NT2/D1 (cell line): Measurements from ENCODE around the gene AKAP13.

Source experiments
- DNase-seq: peaks from one replicate; pipeline ENCODE4 v3.0.0-alpha.2; 2011; ENCODE audit warnings: low read depth, low spot score
- H3K27me3 ChIP-seq: 2 replicates; pipeline ENCODE4 v1.6.0; 2011; ENCODE audit warnings: mild to moderate bottlenecking; ENCODE audit not compliant: insufficient read length, insufficient read depth
- H3K36me3 ChIP-seq: 2 replicates; pipeline ENCODE4 v1.6.1; 2011; ENCODE audit warnings: mild to moderate bottlenecking, low read length, mixed read lengths; ENCODE audit not compliant: insufficient read depth, insufficient read length
- H3K4me1 ChIP-seq: 2 replicates; pipeline ENCODE4 v1.5.1; 2011; ENCODE audit not compliant: insufficient read depth, insufficient read length
- H3K4me3 ChIP-seq: 2 replicates; pipeline ENCODE4 v1.5.1; 2011; ENCODE audit warnings: low read depth; ENCODE audit not compliant: insufficient read length
- H3K9ac ChIP-seq: 2 replicates; pipeline ENCODE4 v1.6.0; 2011; ENCODE audit warnings: low read depth; ENCODE audit not compliant: insufficient read length
- H3K9me3 ChIP-seq: 2 replicates; pipeline ENCODE4 v1.5.1; 2011; ENCODE audit warnings: mild to moderate bottlenecking, low read length; ENCODE audit not compliant: insufficient read depth
- SUZ12 ChIP-seq: IDR thresholded peaks from 2 replicates; pipeline ENCODE4 v1.6.1; 2011; ENCODE audit not compliant: insufficient read length, insufficient read depth; ENCODE audit errors: extremely low read depth
- YY1 ChIP-seq: IDR thresholded peaks from 2 replicates; pipeline ENCODE4 v1.6.1; 2011; ENCODE audit not compliant: insufficient read length, insufficient read depth
- ZNF274 ChIP-seq: IDR thresholded peaks from 2 replicates; pipeline ENCODE4 v1.6.1; 2011; ENCODE audit warnings: mild to moderate bottlenecking, low read depth, low read length

The AKAP13 gene

DNA sequence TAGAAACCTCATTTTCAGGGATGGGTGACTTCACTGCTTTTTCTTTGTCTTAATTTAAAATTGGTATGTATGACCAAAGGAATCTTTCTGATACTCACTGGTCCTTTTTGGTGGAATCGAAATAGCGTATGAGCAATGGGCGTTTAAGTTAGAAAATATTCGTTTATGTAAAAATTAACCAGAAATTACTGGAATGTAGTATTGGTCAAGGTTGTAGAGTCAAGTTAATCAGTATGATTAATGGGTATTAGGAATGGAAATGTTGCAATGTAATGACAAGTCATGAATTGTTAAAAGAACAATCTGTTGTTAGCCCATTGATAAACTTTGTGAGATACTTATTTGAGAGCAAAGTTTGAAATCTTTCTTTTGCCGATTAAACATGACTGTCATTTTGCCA is 36.9 kb downstream of the AKAP13 start:
- Histone ChIP-seq H3K9me3 (no peaks in the 10 kb centered on the region), H3K4me3 (no peak overlapping the region), H3K4me1 (peaks cover 3% of the 10 kb centered on the region), H3K9ac (no peak overlapping the region), H3K27me3 (no peaks in the 10 kb centered on the region), H3K36me3 (no peaks in the 10 kb centered on the region)
- no peak for TF ChIP-seq ZNF274
- TF ChIP-seq SUZ12: no peak
- TF ChIP-seq YY1: no peak
- no peak for DNase-seq

- H3K4me3 ChIP-seq: no peak overlapping the region
- H3K4me1 ChIP-seq: no peaks in the 10 kb centered on the region
- no peaks in the 10 kb centered on the region for H3K9me3 ChIP-seq
- no peak for TF ChIP-seq ZNF274
- no peak for TF ChIP-seq YY1
- TF ChIP-seq SUZ12: no peak
- no peak overlapping the region for H3K9ac ChIP-seq
- DNase-seq: no peak
- no peaks in the 10 kb centered on the region for H3K27me3 ChIP-seq
- no peaks in the 10 kb centered on the region for H3K36me3 ChIP-seq
These were observed 38.8 kb downstream of the AKAP13 start for GRCh38 chr15:85419161-85419560.

GRCh38 chr15:85421116-85421925 is 40.9 kb downstream of the AKAP13 start:
- Histone ChIP-seq H3K9ac (no peak overlapping the region), H3K4me3 (no peak overlapping the region), H3K9me3 (no peaks in the 10 kb centered on the region), H3K4me1 (no peaks in the 10 kb centered on the region), H3K36me3 (no peaks in the 10 kb centered on the region), H3K27me3 (no peaks in the 10 kb centered on the region)
- no peak for DNase-seq
- TF ChIP-seq ZNF274: no peak
- TF ChIP-seq SUZ12: no peak
- no peak for TF ChIP-seq YY1

DNA sequence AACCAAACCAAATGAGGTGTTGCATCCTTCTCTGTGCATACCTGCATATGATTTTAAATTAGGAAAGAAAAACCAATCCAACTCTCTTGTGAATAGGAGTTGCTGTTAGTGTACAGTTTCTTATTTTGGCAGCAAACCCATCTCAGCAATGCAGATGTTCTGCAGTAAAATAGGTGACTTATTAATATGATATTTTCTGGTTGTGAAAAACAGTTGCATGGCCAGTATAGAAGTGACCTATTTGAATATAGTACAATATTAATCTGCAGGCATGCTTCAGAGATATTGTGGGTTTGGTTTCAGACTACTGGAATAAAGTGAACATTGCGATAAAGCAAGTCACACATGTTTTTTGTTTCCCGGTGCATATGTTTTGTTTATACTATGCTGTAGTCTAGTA is 42.2 kb downstream of the AKAP13 start:
- Histone ChIP-seq H3K9ac (no peak overlapping the region), H3K4me3 (no peak overlapping the region), H3K4me1 (no peaks in the 10 kb centered on the region), H3K27me3 (no peaks in the 10 kb centered on the region), H3K36me3 (no peaks in the 10 kb centered on the region), H3K9me3 (no peaks in the 10 kb centered on the region)
- no peak for TF ChIP-seq SUZ12
- no peak for TF ChIP-seq ZNF274
- no peak for TF ChIP-seq YY1
- DNase-seq: no peak

DNA sequence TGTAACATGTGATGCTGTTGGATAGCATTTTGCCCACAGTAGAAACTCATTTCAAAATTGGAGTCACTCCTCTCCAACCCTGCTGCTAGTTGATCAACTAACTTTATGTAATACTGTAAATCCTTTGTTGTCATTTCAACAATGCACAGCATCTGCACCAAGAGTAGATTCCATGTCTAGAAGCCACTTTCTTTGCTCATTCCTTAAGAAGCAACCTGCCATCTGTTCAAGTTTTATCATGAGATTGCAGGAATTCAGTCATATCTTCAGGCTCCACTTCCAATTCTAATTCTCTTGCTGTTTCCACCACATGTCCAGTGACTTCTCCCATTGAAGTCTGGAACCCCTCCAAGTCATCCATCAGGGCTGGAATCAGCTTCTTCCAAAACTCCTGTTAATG is 42.9 kb downstream of the AKAP13 start:
- no peak overlapping the region for H3K4me3 ChIP-seq
- H3K27me3 ChIP-seq: no peaks in the 10 kb centered on the region
- no peak overlapping the region for H3K9ac ChIP-seq
- DNase-seq: no peak
- no peaks in the 10 kb centered on the region for H3K4me1 ChIP-seq
- no peak for TF ChIP-seq ZNF274
- no peak for TF ChIP-seq YY1
- no peak for TF ChIP-seq SUZ12
- H3K36me3 ChIP-seq: no peaks in the 10 kb centered on the region
- H3K9me3 ChIP-seq: no peaks in the 10 kb centered on the region

- TF ChIP-seq SUZ12 (no peak), YY1 (no peak), ZNF274 (no peak)
- Histone ChIP-seq H3K9me3 (no peaks in the 10 kb centered on the region), H3K36me3 (no peaks in the 10 kb centered on the region), H3K9ac (no peak overlapping the region), H3K27me3 (no peaks in the 10 kb centered on the region), H3K4me3 (no peak overlapping the region), H3K4me1 (no peaks in the 10 kb centered on the region)
- no peak for DNase-seq
These were observed 43.8 kb downstream of the AKAP13 start for GRCh38 chr15:85424154-85424553.

- Histone ChIP-seq H3K4me3 (no peak overlapping the region), H3K36me3 (no peaks in the 10 kb centered on the region), H3K9me3 (no peaks in the 10 kb centered on the region), H3K4me1 (no peaks in the 10 kb centered on the region), H3K27me3 (no peaks in the 10 kb centered on the region), H3K9ac (no peak overlapping the region)
- no peak for DNase-seq
- TF ChIP-seq SUZ12 (no peak), ZNF274 (no peak), YY1 (no peak)
These were observed 46.1 kb downstream of the AKAP13 start for GRCh38 chr15:85426481-85426880.

DNA sequence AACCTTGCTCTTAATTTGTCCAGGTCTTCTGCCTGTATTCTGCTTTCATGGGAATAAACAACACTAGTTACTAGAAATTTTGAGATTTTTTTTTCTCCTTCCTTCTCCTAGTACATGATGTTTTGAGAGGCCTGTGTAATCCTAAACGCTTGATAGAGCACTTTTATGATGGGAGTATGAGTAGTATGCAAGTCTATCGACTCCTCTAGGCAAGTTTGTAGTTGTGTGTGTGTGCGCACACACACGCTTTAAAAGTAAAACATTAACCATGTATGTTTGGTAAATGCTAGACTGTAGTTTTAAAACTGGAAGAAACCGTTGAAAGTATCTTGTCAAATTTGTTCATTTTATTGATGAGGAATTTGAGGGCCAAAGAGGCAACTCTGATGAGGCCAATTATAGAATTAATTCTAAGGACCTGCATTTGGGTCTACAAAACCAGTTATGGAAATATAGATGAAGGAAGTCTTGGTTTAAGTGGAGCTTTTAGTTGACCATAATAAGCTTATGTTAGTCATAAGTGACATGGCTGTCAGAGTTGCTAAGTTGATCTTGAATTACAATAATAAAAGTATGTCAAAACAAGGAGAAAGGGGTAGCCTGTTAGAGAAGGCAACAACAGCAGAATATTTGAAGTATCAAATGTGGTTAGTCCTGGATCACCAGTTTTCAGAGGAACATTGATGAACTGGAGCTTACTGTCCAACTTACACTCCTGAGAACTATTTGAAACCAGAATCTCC is 47.1 kb downstream of the AKAP13 start:
- H3K4me1 ChIP-seq: no peaks in the 10 kb centered on the region

More for the DNA sequence above, 47.1 kb downstream of the AKAP13 start:
- Histone ChIP-seq H3K9ac (no peak overlapping the region), H3K9me3 (0 out of 2 replicates have a peak, but pooled peaks cover 4% of the 10 kb centered on the region), H3K27me3 (no peaks in the 10 kb centered on the region), H3K4me3 (no peak overlapping the region), H3K36me3 (no peaks in the 10 kb centered on the region)
- DNase-seq: no peak
- TF ChIP-seq YY1 (no peak), ZNF274 (no peak), SUZ12 (no peak)
